SU-DHL-6 (cell line): Measurements from ENCODE around the gene SHMT1.
A peak's percentile ranks its signal among the peaks of the same experiment; 100 is the strongest.
"Not testable (repeated sequence)": the region's sequence is repeated elsewhere in the genome, so short reads cannot be mapped to it uniquely, and the experiment has no call there.

Experiments
- H2AFZ ChIP-seq: fragments of 200-600 bp; sonication (generic); 2 replicates; pipeline ENCODE4 v1.6.1; 2014; ENCODE audit warnings: low read depth, mild to moderate bottlenecking, moderate library complexity, mixed read lengths, antibody characterized with exemption, low read length; ENCODE audit not compliant: severe bottlenecking
- H3F3A ChIP-seq: fragments of 200-600 bp; shearing (Covaris generic); 2 replicates; pipeline ENCODE4 v1.6.0; 2016; ENCODE audit warnings: antibody characterized with exemption, mild to moderate bottlenecking; ENCODE audit not compliant: insufficient read depth
- H3K27ac ChIP-seq: fragments of 200-600 bp; sonication (generic); 2 replicates; pipeline ENCODE4 v1.5.1; 2016; ENCODE audit warnings: low read depth, mild to moderate bottlenecking, low read length, moderate library complexity, mixed read lengths
- H3K27me3 ChIP-seq: fragments of 200-600 bp; sonication (generic), shearing (Covaris generic); 2 replicates; pipeline ENCODE4 v1.6.0; 2014; ENCODE audit warnings: mild to moderate bottlenecking, low read length
- H3K36me3 ChIP-seq: fragments of 200-600 bp; sonication (generic); 2 replicates; pipeline ENCODE4 v1.6.1; 2014; ENCODE audit warnings: mild to moderate bottlenecking, low read length, mixed read lengths
- H3K4me2 ChIP-seq: fragments of 300-600, 200-600 bp; shearing (Covaris generic), sonication (generic); 2 replicates; pipeline ENCODE4 v1.6.0; 2014; ENCODE audit warnings: low read length, low read depth, mild to moderate bottlenecking; ENCODE audit not compliant: poor library complexity, severe bottlenecking
- H3K4me3 ChIP-seq: fragments of 200-600 bp; sonication (generic); 2 replicates; pipeline ENCODE4 v1.5.1; 2014; ENCODE audit warnings: antibody characterized with exemption, low read length, mild to moderate bottlenecking, mixed read lengths; ENCODE audit not compliant: insufficient read depth, poor library complexity, severe bottlenecking
- H3K79me2 ChIP-seq: fragments of 200-600 bp; sonication (generic); 2 replicates; pipeline ENCODE4 v1.6.1; 2014; ENCODE audit warnings: mild to moderate bottlenecking, low read length, moderate library complexity; ENCODE audit not compliant: insufficient read depth
- H3K9ac ChIP-seq: fragments of 200-600 bp; sonication (generic); 2 replicates; pipeline ENCODE4 v1.7.0; 2014; ENCODE audit warnings: mild to moderate bottlenecking, low read length
- H3K9me2 ChIP-seq: fragments of 200-600 bp; sonication (generic); replicated peaks from 2 replicates; pipeline ENCODE4 v1.6.1; 2014; ENCODE audit warnings: low read length; ENCODE audit not compliant: insufficient read depth
- H3K9me3 ChIP-seq: fragments of 200-600 bp; sonication (generic); 2 replicates; pipeline ENCODE4 v1.6.1; 2014; ENCODE audit warnings: low read length, mixed read lengths; ENCODE audit not compliant: insufficient read depth
- H4K20me1 ChIP-seq: fragments of 200-600 bp; sonication (generic); 2 replicates; pipeline ENCODE4 v1.6.1; 2014; ENCODE audit warnings: low read depth, mild to moderate bottlenecking, antibody characterized with exemption, low read length, moderate library complexity, mixed read lengths
- CTCF ChIP-seq: fragments of 200-600 bp; sonication (generic); IDR thresholded peaks from one replicate; pipeline ENCODE4 v1.5.1; 2017; ENCODE audit warnings: antibody characterized with exemption, mild to moderate bottlenecking, low read length, moderate library complexity; ENCODE audit not compliant: insufficient read depth, poor library complexity, severe bottlenecking
- EZH2phosphoT487 ChIP-seq: fragments of 200-600 bp; sonication (generic), shearing (Covaris generic); conservative IDR thresholded peaks from 2 replicates; pipeline ENCODE4 v1.6.1; 2018; ENCODE audit warnings: mild to moderate bottlenecking, antibody characterized with exemption, low read length, moderate library complexity, mixed read lengths

Gene SHMT1

GRCh38 chr17:18314059-18314730 is 49.2 kb downstream of the SHMT1 start:
- peaks cover 83% of the 10 kb centered on the region for H3K79me2 ChIP-seq
- H3K27me3 ChIP-seq = no peaks in the 10 kb centered on the region
- peak overlapping the region; percentile 85 for H3K4me2 ChIP-seq
- 0 out of 2 replicates have a peak, but pooled peaks cover under 1% of the 10 kb centered on the region for H4K20me1 ChIP-seq
- no peak for TF ChIP-seq CTCF
- TF ChIP-seq EZH2phosphoT487 = no peak
- H3F3A ChIP-seq = no peaks in the 10 kb centered on the region
- H3K27ac ChIP-seq = peak overlapping the region; percentile 79
- peak overlapping the region; percentile 75 for H3K9ac ChIP-seq
- H3K9me3 ChIP-seq = no peaks in the 10 kb centered on the region
- H3K9me2 ChIP-seq = no peaks in the 10 kb centered on the region
- peaks cover 9% of the 10 kb centered on the region; the same call in 1 of the 2 replicates for H3K36me3 ChIP-seq
- peak overlapping the region; percentile 61 for H3K4me3 ChIP-seq
- H2AFZ ChIP-seq = peak overlapping the region; percentile 35

- no peak overlapping the region for H3K27ac ChIP-seq
- H3K27me3 ChIP-seq = no peaks in the 10 kb centered on the region
- no peaks in the 10 kb centered on the region for H3K9me2 ChIP-seq
- H3K4me2 ChIP-seq = no peak overlapping the region
- peaks cover 66% of the 10 kb centered on the region for H3K79me2 ChIP-seq
- H3K9me3 ChIP-seq = no peaks in the 10 kb centered on the region
- TF ChIP-seq EZH2phosphoT487 = no peak
- no peaks in the 10 kb centered on the region for H3F3A ChIP-seq
- no peak overlapping the region for H3K4me3 ChIP-seq
- H2AFZ ChIP-seq = no peak overlapping the region
- H4K20me1 ChIP-seq = 0 out of 2 replicates have a peak, but pooled peaks cover 6% of the 10 kb centered on the region
- H3K36me3 ChIP-seq = peaks cover 36% of the 10 kb centered on the region
- H3K9ac ChIP-seq = no peak overlapping the region
Observed at GRCh38 chr17:18309202-18309601, 54.1 kb downstream of the SHMT1 start.

- not testable (repeated sequence) for H3F3A ChIP-seq, H3K79me2 ChIP-seq
Observed at GRCh38 chr17:18303206-18303605, 60.1 kb downstream of the SHMT1 start.

GRCh38 chr17:18300725-18301480 is 62.4 kb downstream of the SHMT1 start:
- H3K9me3 ChIP-seq = no peaks in the 10 kb centered on the region
- no peak overlapping the region for H3K4me3 ChIP-seq
- peaks cover 27% of the 10 kb centered on the region for H3K36me3 ChIP-seq
- H3K9ac ChIP-seq = no peak overlapping the region
- no peaks in the 10 kb centered on the region for H3F3A ChIP-seq
- TF ChIP-seq CTCF = no peak
- no peak for TF ChIP-seq EZH2phosphoT487
- H3K4me2 ChIP-seq = no peak overlapping the region
- H3K79me2 ChIP-seq = no peaks in the 10 kb centered on the region
- no peak overlapping the region for H3K27ac ChIP-seq
- H4K20me1 ChIP-seq = no peaks in the 10 kb centered on the region
- no peaks in the 10 kb centered on the region for H3K27me3 ChIP-seq
- H3K9me2 ChIP-seq = no peaks in the 10 kb centered on the region
- no peak overlapping the region for H2AFZ ChIP-seq

More at GRCh38 chr17:18303206-18303605, 60.1 kb downstream of the SHMT1 start:
- not testable (repeated sequence) for H3K9me3 ChIP-seq, H3K27me3 ChIP-seq, H4K20me1 ChIP-seq, H2AFZ ChIP-seq, H3K4me2 ChIP-seq, H3K27ac ChIP-seq, H3K9me2 ChIP-seq, H3K9ac ChIP-seq, H3K4me3 ChIP-seq
- H3K36me3 ChIP-seq = peaks cover 38% of the 10 kb centered on the region

- H3K36me3 ChIP-seq = peaks cover 21% of the 10 kb centered on the region
- H3K9me2 ChIP-seq, H3K4me3 ChIP-seq, H3K27me3 ChIP-seq, H3F3A ChIP-seq, H3K27ac ChIP-seq, H3K9me3 ChIP-seq, H2AFZ ChIP-seq, H3K4me2 ChIP-seq, H4K20me1 ChIP-seq, H3K79me2 ChIP-seq, H3K9ac ChIP-seq: not testable (repeated sequence)
Observed at GRCh38 chr17:18298061-18298460, 65.3 kb downstream of the SHMT1 start.
